CMK (cell line): ENCODE measurements around the gene EPB41L4B.
"Not testable (repeated sequence)": the region's sequence is repeated elsewhere in the genome, so short reads cannot be mapped to it uniquely, and the experiment has no call there.

Experiments
- DNase-seq: peaks from one replicate; pipeline ENCODE4 v3.0.0-alpha.2; 2010; ENCODE audit warnings: low read depth

The EPB41L4B gene

DNA sequence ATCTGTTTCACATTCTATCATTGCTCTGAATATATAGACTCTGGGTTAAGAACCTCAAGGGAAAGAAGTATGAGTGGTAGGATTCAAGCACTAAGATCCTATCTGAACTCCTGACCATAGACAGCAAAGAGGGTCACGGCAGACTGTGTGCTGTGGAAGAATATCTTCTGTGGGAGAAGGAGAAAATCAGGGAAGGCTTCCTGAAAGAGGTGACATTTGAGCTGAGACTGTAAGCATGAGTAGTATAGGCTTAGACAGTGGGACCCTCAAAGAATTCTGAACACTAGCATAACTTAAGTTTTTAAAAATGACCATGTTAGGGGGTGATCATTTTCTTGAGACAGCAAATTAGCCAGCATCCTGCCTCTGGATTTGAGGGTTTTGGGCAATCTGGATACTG, 157.7 kb downstream of the EPB41L4B start:
- DNase-seq: no peak

DNA sequence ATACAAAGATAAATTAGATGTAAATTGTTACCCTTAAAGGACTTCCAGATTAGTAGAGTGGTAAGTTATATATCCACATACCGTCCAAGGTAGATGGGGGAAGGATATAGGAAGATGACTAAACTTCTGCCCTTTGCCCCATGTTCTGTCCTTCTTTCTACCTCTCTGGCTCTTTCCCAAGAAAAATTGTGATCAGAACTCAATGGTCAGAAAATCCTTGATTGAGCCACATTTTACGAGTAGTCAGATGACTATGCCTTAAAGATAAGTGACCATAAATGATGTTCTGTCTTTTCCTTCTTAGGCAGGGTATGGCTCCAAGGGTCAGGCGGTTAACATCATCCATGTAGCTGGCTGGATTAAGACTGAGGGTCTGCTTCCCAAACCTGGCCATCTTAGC, 158.2 kb downstream of the EPB41L4B start:
- no peak for DNase-seq

DNA sequence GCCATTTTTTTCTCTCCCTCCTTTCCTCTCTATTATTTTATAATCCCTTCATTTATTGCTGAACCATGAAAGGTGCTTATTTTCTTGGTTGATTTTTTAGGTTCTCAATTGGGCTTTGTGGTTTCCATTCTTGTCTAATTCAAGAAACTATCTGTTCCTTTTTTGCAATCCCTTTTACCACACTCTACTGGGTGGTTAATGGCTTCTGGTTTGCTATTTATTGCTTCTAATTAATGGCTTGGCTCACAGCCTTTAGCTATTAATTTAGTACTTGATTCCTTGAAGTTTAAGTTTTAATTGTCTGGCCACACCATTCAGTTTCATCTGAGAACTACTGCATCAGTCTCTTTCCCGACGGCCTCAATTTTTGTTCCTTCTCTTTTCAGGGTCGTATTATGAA, 159.4 kb downstream of the EPB41L4B start:
- no peak for DNase-seq

DNA sequence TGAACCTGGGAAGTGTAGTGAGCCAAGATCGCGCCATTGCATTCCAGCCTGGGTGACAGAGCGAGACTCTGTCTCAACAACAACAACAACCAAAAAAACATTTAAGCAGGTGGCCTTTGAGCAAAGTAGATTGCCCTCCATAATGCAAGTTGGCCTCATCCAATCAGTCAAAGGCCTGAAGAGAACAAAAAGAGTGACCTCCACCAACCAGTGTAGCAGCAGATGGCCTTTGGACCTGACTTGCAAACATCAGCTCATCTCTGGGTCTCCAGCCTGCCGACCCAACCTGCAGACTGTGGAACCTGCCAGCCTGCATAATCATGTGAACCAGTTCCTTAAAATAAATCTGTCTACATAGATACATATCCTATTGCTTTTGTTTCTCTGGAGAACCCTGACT, 161.3 kb downstream of the EPB41L4B start:
- no peak for DNase-seq

DNA sequence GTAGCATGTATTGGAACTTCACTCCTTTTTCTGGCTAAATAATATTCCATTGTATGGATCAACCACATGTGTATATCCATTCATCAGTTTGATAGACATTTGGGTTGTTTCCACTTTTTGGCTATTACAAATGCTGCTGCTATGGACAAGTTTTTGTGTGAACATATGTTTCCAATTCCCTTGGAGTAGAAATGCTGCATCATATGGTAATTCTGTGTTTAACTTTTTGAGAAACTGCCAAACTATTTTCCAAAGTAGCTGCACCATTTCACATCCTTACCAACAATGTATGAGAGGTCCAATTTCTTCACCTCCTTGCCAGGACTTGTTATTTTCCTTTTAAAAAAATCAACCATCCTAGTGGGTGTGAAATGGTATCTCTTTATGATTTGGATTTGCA, 162.2 kb downstream of the EPB41L4B start:
- DNase-seq: no peak

DNA sequence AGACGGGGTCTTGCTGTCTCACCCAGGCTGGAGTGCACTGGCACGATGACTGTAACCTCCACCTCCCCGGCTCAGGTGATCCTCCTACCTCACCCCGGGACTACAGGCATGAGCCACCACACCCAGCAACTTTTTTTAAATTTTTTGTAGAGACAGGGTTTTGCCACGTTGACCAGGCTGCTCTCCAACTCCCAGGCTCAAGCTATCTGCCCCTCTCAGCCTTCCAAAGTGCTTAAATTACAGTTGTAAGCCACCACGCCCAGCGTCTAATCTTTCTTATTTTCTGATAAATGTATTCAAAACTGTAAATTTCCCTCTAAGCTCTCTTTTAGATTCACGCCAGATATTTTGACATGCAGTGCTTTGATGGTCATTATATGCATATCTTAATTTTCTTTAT, 164.2 kb downstream of the EPB41L4B start:
- no peak for DNase-seq

DNA sequence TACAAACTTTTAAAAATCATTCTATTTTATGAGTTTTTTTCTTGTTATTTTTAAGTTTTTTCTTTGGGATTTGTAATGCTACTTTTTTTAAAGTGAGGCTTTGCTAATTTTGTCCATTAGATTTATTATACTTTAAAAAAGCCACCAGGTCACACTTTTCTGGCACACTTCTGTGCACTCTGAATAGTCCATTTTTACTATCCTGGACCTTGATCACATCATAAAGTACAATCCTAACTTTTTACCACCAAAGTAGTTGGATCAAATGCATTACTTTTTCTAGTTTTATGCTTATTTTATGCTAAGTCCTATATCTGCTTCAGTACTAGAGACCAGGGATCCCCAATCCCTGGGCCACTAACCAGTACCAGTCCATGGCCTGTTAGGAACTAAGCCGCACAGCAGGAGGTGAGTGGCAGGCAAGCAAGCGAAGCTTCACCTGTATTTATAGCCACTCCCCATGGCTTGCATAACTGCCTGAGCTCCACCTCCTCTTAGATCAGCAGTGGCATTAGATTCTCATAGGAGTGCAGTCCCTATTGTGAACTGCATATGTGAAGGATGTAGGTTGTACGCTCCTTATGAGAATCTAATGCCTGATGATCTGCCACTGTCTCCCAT, 169.8 kb downstream of the EPB41L4B start:
- DNase-seq: no peak

DNA sequence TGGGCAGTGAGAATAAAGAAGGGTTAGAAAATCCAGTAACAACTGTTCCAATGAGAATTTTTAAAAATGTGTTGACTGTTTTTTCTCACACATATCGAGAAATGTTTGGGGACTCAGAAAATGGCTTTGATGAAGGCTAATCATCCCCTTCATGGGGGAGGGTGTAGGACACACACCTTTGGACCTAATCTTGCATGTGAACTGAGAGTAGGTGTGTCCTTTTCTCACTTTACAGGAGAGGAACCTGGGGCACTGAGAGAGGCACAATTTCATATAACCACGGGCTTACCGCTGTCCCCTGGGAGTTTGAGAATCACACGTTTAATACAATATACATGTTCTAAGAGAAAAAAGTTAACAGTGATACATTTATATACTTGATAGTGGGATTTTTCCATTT, 171.1 kb downstream of the EPB41L4B start:
- no peak for DNase-seq

DNA sequence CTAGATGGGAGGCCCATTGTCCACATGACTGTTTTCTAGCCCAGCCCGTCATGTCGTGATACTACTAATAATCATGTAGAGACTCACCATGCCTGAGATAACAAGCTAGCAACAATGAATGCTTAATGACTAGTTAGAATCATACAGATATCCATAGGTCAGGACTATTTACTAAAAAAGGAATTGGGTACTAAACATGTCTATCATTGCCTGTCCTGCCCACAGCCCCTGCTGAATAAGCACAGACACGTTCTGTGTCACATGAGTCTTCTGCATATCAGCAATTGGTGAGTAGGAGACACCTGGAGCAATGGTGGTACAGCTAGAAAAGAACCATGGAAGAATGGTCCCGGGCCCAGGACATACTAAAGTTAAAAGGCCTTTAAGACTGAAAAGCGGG, 171.8 kb downstream of the EPB41L4B start:
- DNase-seq: no peak

DNA sequence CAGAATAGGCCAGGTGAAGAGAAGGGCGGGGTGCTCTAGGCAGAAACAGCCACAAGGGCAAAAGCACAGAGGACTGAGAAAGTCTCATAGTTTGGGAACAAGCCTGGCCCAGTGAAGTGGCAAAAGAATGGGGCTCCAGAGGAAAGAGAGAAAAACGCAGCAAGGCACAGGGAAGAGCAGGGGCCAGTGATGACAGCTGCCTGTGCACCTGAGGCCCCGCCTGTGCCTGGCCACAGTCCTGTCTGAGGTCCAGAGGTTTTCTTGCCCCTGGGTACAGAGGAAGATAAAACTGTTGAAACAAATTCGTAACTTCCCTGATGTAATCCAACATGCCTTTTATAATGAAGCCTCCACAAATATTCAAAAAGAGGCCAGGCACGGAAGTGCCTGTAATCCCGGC, 175.8 kb downstream of the EPB41L4B start:
- no peak for DNase-seq

DNA sequence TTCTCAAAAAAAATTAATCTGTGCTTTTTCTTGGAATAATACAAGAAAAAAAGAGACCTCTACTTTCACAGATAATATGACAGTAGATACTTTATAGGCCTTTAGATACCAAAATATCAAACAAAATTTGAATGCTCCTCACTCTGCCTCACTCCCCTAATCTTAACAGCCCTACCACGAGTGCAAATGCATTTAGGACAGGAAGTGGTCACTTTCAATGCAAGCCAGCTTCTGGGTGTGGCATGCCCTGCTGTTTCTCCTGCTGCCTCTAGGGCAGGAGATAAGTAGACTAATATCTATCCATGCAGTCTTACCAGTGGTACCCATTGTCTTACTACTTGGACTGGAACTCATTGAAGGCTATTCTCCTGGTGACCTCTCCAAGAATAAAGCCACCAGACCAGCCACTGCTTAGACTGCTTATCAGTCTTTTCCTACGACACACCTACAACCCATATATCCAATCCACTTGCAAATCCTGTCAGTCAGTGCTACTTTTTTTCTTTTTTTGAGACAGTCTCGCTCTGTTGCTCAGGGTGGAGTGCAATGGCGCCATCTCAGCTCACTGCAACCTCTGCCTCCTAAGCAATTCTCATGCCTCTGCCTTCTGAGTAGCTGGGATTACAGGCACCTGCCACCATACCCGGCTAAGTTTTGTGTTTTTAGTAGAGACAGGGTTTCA, 176.8 kb downstream of the EPB41L4B start:
- DNase-seq: peak; percentile 60

DNA sequence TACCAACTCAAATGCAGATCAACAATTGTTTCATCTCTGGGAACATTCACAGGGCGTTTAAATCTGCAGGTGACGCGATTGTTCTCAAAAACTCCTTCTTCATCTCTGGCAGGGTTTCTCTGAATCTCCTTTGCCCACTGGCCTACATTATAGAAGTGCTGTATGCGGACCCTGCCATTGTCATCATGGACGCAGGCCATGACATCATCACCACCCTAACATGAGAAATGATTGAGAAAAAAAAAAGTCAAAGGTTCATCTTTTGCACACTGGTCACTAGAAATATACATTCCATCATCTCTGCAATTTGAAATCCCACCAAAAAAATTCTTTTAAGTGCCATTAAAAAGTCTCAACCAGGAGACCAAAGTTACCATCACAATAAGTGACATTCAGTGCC, 179.5 kb downstream of the EPB41L4B start:
- no peak for DNase-seq

DNA sequence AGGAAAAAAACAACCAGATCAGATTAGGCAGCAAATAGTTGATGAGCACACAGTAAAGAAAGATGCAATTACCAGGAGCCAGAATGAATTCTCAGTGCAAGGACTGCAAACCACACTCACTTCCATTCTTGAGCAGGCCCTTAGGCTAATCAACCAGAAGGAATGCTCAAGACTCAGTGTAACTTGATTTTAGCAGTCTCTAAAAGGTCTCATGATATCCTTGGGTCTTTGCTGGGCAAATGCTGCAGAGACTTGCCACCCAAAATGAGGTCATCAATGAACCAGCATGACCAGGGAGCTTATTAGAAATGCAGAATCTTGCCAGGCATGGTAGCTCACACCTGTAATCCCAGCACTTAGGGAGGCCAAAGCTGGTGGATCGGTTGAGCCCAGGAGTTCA, 181.0 kb downstream of the EPB41L4B start:
- DNase-seq: no peak

DNA sequence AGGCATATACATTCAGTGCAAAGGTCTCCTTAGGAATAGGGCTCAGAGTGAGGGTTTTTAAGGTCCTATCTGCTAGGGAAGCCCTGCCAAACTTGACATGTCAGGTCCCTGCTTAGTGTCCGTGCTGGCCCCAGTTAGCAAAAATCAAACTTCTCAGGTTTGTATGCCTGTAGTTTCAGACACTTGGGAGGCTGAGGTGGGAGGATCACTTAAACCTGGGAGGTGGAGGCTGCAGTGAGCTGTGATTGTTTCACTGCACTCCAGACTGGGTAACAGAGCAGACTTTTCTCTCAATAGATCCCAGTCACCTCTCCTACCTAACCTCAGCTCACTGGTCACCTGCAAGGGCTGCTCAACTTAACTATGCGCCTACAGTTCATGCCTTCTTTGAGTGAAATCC, 182.4 kb downstream of the EPB41L4B start:
- no peak for DNase-seq

DNA sequence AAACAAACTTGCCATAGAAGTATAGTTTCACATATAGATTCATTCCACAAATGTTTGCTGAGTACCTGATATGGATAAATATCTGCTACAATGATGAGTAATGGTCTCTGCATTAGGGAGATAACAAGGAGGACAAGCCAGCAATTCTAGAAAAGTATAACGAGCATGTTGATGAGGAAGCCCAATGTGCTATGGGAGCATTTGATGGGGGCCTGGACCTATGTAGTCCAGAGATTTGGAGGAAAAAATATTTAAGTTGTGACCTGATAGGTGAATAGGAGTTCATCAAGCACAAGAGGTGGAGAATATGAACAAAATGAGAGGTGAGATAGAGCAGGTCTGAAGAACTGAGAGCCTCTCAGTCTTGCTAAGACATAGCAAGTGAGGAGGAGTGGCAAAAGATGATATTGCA, 186.7 kb downstream of the EPB41L4B start:
- DNase-seq: peak; percentile 81

DNA sequence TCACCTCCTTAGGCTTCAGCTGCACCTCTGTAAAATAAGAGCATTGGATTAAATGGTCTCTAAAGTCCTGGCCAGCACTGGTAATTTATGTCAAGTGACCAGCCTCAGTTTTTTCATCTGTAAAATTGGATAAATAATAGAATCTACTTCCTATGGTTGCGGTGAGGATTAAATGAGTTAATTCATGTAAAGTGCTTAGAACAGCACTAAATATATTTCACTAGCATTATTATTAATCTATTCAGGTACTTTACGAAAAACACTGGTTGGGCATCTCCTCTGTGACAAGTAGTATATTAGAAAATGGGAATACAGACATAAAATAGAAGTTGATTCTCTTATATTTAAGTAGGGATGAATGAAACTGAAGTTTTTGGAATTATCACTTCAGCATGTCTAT, 187.3 kb downstream of the EPB41L4B start:
- DNase-seq: no peak

DNA sequence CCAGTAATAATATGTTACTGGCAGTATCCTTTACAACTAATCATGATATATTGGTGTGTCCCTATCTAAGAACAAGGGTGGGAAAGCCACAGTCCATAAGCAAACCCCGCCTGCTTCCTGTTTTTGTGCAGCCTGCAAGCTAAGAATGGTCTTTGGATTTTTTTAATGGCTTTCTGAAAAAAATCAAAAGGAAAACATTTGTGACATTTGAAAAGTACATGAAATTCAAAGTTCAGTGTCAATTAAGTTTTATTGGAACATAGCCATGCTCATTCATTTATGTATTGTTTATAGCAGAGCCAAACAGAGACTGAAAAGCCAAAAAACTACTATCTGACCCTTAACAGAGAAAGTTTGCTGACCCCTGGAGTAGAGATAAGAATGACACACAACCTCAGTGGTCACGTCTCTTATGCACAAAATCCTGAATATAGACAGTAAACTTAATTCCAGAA, 188.3 kb downstream of the EPB41L4B start:
- no peak for DNase-seq

DNA sequence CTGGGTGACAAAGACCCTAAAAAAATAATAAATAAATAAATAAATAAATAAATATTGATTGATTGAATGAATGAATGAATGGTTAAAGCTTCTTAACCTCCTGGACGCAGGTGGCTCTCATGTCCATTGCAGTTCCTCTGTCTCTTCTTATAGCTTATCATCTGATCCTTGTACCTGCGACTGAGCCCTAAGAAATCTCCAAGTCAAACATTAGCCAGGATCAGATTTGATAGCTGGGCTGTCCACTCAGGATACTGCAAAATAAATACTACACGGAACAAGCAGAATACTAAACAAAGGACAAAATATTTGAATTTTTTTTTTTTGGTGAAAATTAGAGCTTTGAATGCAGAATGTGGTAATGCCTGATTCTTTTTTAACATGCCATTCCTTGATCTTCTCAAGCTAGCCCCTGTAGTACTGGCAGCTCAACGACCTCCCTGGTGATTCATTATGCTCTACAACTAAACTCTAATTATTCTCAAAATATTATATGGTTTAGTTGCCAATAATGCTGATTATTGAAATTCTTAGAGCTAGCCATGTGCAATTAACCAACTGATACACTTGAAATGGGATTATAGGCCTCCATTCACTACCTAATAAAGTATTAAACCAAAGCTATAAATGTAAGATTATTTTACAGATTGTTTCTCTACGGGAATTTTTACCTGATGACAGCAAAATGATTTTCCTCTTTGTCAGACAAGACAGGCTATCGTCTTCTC, 191.2 kb downstream of the EPB41L4B start:
- no peak for DNase-seq

DNA sequence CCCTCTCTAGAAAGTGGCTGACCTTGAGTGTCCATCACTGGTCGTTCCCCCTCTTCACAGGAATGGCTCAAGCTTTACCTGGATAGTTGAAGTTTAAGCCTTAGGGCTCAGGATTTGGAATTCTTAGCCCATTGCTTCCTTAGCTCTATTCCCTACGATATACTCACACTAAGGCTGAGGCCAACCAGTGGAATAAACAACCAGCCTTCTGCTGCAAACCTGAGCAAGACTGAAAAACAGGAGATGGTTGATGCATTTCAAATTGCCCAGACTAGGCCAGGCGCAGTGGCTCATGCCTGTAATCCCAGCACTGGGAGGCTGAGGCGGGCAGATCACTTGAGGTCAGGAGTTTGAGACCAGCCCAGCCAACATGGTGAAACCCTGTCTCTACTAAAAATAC, 194.2 kb downstream of the EPB41L4B start:
- not testable (repeated sequence) for DNase-seq

DNA sequence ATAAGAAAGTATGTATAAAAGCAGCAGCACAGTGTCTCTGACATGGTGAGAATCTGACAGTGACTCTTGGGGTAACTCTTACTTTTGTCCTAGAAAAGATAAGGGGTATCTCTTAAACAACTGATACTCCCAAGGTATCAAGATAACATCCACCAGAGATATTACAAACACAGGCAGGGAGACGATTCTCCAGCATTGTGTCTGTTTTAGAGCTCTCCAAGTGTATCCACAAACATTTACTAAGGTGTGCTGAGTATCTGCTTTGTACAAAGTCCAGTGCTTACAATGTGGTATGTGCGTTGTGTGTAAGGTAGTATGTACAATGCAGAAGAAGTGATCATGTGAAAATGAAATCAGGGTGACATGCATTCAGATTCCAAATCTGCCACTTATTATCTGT, 196.7 kb downstream of the EPB41L4B start:
- no peak for DNase-seq

DNA sequence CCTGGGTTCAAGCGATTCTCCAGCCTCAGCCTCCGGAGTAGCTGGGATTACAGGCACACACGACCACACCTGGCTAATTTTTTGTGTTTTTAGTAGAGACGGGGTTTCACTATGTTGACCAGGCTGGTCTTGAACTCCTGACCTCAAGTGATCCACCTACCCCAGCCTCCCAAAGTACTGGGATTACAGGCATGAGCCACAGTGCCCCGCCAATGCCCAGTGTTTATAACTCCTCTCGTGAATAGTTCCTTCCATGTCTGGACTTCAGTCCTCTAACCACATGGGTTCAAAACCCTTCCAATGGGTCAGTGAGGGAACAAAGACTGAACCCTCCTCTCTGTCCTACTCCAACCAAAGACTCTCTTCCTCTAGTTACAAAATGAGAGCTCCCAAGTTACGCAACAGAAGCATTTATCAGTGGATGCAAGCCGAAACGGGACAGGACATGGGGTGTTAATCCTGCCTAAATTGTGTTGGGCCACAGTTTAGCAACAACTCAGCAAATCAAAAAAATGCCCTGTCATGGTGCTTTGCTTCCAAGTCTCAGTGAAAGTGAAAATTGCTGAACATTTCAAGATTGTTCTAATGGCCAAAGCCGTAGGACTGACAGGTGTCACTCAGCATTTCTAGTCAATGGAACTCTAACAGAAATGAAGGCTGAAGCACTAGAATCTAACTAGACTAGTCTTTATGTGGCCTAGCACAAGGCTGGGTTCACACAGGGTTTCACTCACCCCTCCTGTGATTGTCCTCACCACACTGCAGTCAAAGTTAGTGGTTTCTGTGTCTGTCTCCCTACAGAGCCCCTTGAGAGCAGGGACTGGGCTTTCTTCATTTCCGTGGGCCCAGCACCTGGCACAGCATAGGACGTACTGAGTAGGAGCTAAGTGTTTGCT, 197.9 kb downstream of the EPB41L4B start:
- no peak for DNase-seq
